ENCODE data around the gene FAM9A.

The FAM9A gene

DNA sequence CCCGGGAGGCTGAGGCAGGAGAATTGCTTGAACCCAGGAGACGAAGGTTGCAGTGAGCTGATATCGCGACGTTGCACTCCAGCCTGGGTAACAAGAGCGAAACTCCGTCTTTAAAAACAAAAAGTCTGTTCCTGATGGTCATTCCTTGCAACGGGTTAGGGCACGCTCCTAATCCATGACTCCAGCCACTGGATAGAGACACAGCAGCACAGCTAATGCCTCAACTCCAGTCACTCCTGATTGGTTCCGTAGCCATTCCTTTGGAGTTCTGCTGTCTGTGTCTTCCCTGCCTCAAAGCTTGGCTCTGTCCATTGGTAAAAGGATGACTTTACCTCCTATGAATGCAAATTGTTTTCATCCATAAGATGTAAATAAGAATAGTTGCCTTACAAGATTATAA is 44.3 kb upstream of the FAM9A start:
- Histone ChIP-seq H3K9ac (ENCODE audit: low read length) (no peak overlapping the region), H3K9me3 (ENCODE audit: insufficient read depth, low read length) (no peaks in the 10 kb centered on the region), H3K4me2 (ENCODE audit: low read length) (no peak overlapping the region), H2AFZ (ENCODE audit: low read depth, low read length) (no peak overlapping the region), H3K36me3 (replicated peaks; ENCODE audit: low read depth, low read length) (no peaks in the 10 kb centered on the region), H3K27ac (ENCODE audit: low read length) (no peak overlapping the region), H3K79me2 (ENCODE audit: low read length) (no peaks in the 10 kb centered on the region), H3K27me3 (ENCODE audit: low read depth, low read length) (no peaks in the 10 kb centered on the region), H4K20me1 (ENCODE audit: insufficient read depth, low read length) (no peaks in the 10 kb centered on the region), H3K4me3 (ENCODE audit: low read length) (no peak overlapping the region), H3K4me1 (ENCODE audit: low read length) (no peaks in the 10 kb centered on the region)
- TF ChIP-seq EZH2phosphoT487 (IDR thresholded peaks at IDR 0.05; ENCODE audit: low read depth), result no peak
- TF ChIP-seq, protein P1, sequence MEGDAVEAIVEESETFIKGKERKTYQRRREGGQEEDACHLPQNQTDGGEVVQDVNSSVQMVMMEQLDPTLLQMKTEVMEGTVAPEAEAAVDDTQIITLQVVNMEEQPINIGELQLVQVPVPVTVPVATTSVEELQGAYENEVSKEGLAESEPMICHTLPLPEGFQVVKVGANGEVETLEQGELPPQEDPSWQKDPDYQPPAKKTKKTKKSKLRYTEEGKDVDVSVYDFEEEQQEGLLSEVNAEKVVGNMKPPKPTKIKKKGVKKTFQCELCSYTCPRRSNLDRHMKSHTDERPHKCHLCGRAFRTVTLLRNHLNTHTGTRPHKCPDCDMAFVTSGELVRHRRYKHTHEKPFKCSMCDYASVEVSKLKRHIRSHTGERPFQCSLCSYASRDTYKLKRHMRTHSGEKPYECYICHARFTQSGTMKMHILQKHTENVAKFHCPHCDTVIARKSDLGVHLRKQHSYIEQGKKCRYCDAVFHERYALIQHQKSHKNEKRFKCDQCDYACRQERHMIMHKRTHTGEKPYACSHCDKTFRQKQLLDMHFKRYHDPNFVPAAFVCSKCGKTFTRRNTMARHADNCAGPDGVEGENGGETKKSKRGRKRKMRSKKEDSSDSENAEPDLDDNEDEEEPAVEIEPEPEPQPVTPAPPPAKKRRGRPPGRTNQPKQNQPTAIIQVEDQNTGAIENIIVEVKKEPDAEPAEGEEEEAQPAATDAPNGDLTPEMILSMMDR (IDR thresholded peaks at IDR 0.05; ENCODE audit: low read depth, low read length), result no peak

DNA sequence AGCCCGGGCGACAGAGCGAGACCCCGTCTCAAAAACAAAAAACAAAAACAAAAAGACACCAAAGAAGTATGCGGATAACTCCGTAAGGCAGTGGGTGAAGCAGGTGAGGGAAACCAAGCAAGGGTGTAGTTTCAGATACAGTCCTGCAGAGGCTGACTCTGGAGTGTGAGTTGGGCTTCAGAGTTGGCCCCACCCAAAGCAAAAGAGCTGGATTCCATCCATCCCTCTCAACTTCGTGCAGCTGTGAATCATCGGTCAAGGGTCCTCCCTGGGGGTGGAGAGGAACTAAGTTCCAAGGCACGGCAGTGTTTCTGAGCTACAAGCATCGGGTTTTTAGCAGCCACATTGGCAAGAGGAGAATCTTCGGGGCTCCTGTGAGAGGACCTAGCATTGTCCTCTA is 43.9 kb upstream of the FAM9A start:
- no peaks in the 10 kb centered on the region for H3K9me3 ChIP-seq (ENCODE audit: insufficient read depth, low read length)
- no peaks in the 10 kb centered on the region for H4K20me1 ChIP-seq (ENCODE audit: insufficient read depth, low read length)
- H3K27ac ChIP-seq (ENCODE audit: low read length), result no peak overlapping the region
- H3K4me3 ChIP-seq (ENCODE audit: low read length), result no peak overlapping the region
- no peak overlapping the region for H3K9ac ChIP-seq (ENCODE audit: low read length)
- no peak overlapping the region for H2AFZ ChIP-seq (ENCODE audit: low read depth, low read length)
- no peaks in the 10 kb centered on the region for H3K27me3 ChIP-seq (ENCODE audit: low read depth, low read length)
- no peaks in the 10 kb centered on the region for H3K79me2 ChIP-seq (ENCODE audit: low read length)
- H3K36me3 ChIP-seq (replicated peaks; ENCODE audit: low read depth, low read length), result no peaks in the 10 kb centered on the region
- no peaks in the 10 kb centered on the region for H3K4me1 ChIP-seq (ENCODE audit: low read length)
- TF ChIP-seq, protein P1 (IDR thresholded peaks at IDR 0.05; ENCODE audit: low read depth, low read length), result no peak
- no peak for TF ChIP-seq EZH2phosphoT487 (IDR thresholded peaks at IDR 0.05; ENCODE audit: low read depth)
- no peak overlapping the region for H3K4me2 ChIP-seq (ENCODE audit: low read length)

DNA sequence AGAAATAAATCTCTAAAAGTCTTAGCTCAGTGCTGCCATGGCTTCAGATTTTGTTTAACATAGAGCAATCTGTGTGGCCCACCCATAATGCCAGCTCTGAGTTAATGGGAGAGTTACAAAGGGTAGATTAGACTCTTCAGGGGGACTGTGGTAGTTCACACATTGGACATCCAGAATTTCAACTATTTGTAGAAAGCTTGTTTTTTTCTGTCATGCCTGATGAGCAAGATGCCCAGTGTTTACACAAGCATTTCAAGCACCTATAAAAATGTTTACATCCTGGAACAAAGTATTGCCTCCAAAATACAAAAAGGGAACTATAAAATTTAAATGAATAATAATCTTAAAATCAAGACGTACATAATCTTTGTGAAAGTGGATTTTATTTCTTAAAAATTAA is 43.0 kb upstream of the FAM9A start:
- no peaks in the 10 kb centered on the region for H3K9me3 ChIP-seq (ENCODE audit: insufficient read depth, low read length)
- no peak overlapping the region for H3K9ac ChIP-seq (ENCODE audit: low read length)
- no peaks in the 10 kb centered on the region for H3K79me2 ChIP-seq (ENCODE audit: low read length)
- no peak overlapping the region for H3K4me3 ChIP-seq (ENCODE audit: low read length)
- no peaks in the 10 kb centered on the region for H3K27me3 ChIP-seq (ENCODE audit: low read depth, low read length)
- no peaks in the 10 kb centered on the region for H3K4me1 ChIP-seq (ENCODE audit: low read length)
- TF ChIP-seq, protein P1 (IDR thresholded peaks at IDR 0.05; ENCODE audit: low read depth, low read length), result no peak
- TF ChIP-seq EZH2phosphoT487 (IDR thresholded peaks at IDR 0.05; ENCODE audit: low read depth), result no peak
- H4K20me1 ChIP-seq (ENCODE audit: insufficient read depth, low read length), result no peaks in the 10 kb centered on the region
- no peaks in the 10 kb centered on the region for H3K36me3 ChIP-seq (replicated peaks; ENCODE audit: low read depth, low read length)
- H3K27ac ChIP-seq (ENCODE audit: low read length), result no peak overlapping the region
- no peak overlapping the region for H2AFZ ChIP-seq (ENCODE audit: low read depth, low read length)
- no peak overlapping the region for H3K4me2 ChIP-seq (ENCODE audit: low read length)

DNA sequence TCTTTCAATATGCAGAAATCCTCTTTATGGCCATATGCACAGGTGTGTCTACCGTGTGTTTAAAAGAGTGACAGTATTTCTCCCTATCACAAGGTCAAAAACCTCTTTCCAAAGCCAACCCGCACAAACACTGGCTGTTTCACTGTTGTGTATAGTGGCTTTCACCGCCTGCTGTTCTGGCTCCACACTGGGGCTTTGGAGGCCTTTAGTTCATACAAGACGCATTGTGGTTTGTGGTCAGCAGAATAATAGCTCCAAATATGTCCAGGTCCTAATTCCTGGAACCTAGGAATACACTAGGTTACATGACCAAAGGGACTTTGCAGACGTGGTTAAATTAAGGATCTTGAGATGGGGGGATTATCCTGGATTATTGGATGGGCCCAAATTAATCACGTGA is 40.7 kb upstream of the FAM9A start:
- no peak overlapping the region for H2AFZ ChIP-seq (ENCODE audit: low read depth, low read length)
- H3K36me3 ChIP-seq (replicated peaks; ENCODE audit: low read depth, low read length), result no peaks in the 10 kb centered on the region
- H3K4me2 ChIP-seq (ENCODE audit: low read length), result no peak overlapping the region
- H3K4me1 ChIP-seq (ENCODE audit: low read length), result no peaks in the 10 kb centered on the region
- no peak overlapping the region for H3K27ac ChIP-seq (ENCODE audit: low read length)
- no peak for TF ChIP-seq EZH2phosphoT487 (IDR thresholded peaks at IDR 0.05; ENCODE audit: low read depth)
- TF ChIP-seq, protein P1 (IDR thresholded peaks at IDR 0.05; ENCODE audit: low read depth, low read length), result no peak
- no peak overlapping the region for H3K9ac ChIP-seq (ENCODE audit: low read length)
- no peaks in the 10 kb centered on the region for H3K79me2 ChIP-seq (ENCODE audit: low read length)
- H3K27me3 ChIP-seq (ENCODE audit: low read depth, low read length), result no peaks in the 10 kb centered on the region
- no peaks in the 10 kb centered on the region for H4K20me1 ChIP-seq (ENCODE audit: insufficient read depth, low read length)
- no peaks in the 10 kb centered on the region for H3K9me3 ChIP-seq (ENCODE audit: insufficient read depth, low read length)
- no peak overlapping the region for H3K4me3 ChIP-seq (ENCODE audit: low read length)

Data from OCI-LY3 (cell line).